HK-2 (cell line): ENCODE data around the gene CNOT10.
A peak's percentile ranks its signal among the peaks of the same experiment; 100 is the strongest.
"Not testable (repeated sequence)": the region's sequence is repeated elsewhere in the genome, so short reads cannot be mapped to it uniquely, and the experiment has no call there.

ENCODE experiments used
- DNase-seq: peaks from one replicate; pipeline ENCODE4 v3.0.0-alpha.2; 2018; ENCODE audit not compliant: unreplicated experiment

CNOT10 gene, protein sequence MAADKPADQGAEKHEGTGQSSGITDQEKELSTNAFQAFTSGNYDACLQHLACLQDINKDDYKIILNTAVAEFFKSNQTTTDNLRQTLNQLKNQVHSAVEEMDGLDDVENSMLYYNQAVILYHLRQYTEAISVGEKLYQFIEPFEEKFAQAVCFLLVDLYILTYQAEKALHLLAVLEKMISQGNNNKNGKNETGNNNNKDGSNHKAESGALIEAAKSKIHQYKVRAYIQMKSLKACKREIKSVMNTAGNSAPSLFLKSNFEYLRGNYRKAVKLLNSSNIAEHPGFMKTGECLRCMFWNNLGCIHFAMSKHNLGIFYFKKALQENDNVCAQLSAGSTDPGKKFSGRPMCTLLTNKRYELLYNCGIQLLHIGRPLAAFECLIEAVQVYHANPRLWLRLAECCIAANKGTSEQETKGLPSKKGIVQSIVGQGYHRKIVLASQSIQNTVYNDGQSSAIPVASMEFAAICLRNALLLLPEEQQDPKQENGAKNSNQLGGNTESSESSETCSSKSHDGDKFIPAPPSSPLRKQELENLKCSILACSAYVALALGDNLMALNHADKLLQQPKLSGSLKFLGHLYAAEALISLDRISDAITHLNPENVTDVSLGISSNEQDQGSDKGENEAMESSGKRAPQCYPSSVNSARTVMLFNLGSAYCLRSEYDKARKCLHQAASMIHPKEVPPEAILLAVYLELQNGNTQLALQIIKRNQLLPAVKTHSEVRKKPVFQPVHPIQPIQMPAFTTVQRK

DNA sequence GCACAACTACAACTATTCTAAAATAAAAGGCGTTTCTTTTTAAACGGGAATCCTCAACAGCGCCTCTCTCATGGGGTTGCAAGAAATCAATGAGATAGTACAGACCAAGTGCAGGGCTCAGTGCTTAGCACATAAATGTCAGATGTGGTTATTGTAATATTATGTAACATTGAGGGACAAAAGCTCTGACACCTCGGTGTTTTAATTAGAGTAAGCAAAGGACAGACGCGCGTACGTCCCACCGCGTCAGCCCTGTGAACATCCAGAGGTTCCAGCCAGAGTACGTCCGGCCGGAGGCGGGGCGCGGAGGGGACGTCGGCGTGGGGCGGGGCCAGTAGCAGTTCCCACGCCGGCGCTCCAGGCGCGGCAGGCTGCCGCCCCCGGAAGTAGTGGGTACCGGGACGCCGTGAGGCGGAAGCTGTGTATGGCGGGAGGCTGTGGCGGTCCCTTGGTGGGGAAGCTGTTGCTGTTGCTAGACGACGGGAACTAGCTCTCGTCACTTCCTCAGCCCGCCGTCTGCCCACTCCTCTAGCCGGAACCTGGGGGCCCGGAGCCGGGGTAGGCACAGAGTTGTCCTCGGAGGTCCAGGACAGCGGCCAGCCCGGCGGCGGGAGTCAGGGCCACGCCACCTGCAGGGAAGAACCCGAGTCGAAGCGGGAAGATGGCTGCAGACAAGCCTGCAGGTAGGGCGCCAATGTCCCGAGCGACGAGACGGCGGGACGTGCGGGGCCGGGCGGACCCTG, at the start of gene CNOT10:
Gene CNOT10, plus strand, starts transcription at position 389 of the 743 bp plus-strand sequence. Its CDS starts 273 bp downstream, at position 662.
- peak; percentile 88 for DNase-seq

DNA sequence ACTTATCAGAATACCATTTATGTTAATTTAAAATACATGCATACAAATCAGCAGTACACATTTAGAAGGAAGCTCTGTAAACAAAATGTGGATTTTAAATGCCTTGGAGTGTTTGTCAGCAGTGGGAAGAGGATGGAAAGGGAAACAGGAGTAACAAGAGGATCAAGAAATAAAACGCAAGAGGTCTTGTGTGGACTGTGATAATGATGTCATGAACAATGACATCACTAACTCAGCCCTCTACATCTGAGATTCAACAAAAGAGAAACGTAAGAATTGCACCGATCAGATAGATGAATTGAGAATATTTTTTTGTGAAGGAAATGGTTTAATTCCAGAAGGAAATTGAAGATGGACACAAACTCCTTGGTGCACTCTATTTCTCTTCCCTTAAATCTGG, 44.0 kb upstream of the CNOT10 start:
- DNase-seq = no peak

DNA sequence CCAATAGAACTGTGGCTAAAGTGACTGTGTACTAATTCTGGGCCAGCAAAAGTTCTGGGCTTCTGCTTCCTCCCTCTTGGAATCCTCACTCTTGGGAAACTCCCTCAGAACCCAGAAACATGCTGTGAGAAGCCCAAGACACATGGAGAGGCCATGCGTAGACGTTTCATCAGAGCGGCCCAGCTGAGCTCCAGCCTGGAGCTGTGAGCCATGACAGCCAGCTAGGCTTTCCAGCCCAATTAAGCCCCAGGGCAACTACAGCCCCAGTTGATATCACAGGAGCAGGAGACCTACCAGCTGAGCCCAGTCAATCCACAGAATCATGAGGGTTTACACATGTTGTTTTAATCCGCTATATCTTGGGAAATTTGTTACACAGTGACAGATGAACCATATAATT, 43.6 kb upstream of the CNOT10 start:
- DNase-seq = no peak

DNA sequence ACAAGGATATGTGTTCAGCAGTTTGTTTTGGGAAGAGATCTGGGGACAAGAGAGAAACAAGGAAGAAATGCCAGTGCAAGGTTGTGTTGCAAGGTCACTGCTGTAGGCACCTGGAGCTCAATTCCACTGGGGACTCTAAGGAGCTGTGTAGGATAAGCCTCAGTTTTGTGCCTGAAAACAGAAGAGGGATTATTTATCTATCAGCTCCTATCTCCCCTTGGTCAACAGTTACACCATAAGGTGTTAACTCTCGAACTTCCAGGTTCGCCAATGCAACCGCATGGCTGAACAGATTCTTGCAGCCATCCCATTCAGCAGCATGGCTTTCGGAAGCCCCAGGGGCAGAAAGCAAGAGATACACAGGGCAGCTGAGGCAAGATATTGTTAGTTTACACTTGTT, 41.6 kb upstream of the CNOT10 start:
- DNase-seq = no peak

DNA sequence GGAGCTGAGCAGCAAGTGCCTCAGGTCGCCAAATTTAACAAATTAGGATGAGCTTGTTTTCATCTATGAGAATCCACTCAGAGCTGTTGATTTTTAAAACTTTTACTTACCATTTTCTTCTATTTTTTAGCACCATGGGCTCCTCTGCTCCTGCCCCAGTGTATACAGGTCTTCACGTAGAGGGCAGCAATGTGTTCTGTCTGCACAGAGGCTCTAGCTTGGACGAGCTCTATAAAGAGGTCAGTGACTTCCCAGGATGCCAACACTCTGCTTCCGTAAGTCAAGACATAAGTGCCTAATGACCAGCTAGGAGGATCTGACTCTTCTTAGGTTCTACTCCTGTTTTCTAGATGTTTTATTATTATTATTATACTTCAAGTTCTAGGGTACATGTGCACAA, 41.2 kb upstream of the CNOT10 start:
- no peak for DNase-seq

DNA sequence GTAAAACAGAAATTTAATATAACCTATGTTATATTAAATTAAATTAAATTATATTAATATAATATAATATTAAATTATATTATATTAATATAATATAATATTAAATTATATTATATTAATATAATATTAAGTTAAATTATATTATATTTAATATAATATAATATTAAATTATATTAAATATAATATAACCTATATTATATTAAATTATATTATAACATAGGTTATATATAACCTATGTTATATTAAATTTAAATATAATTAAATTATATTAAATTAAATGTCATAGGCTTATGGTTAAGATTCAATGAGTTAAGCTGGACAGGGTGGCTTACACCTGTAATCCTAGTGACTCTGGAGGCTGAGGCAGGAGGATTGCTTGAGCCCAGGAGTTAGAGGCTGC, 40.6 kb upstream of the CNOT10 start:
- DNase-seq = no peak

DNA sequence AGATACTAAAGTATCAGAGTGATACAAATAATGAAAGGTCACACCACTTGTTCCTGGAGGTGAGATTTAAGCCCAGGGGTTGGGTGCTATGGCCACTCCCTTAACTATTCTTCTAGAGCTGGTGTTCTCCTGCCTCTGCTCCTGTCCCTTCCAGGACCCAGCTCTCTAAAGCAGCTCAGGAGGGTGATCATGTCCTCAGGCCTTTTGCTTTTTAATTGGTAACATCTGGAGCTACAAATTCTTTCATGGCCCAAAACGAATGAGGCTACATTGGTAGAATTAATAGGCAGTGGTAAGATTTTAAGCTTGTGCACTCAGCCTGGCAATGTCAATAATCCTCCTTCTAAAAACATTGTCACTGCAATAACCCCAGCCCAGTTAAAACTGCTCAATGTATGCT, 38.2 kb upstream of the CNOT10 start:
- DNase-seq = no peak

DNA sequence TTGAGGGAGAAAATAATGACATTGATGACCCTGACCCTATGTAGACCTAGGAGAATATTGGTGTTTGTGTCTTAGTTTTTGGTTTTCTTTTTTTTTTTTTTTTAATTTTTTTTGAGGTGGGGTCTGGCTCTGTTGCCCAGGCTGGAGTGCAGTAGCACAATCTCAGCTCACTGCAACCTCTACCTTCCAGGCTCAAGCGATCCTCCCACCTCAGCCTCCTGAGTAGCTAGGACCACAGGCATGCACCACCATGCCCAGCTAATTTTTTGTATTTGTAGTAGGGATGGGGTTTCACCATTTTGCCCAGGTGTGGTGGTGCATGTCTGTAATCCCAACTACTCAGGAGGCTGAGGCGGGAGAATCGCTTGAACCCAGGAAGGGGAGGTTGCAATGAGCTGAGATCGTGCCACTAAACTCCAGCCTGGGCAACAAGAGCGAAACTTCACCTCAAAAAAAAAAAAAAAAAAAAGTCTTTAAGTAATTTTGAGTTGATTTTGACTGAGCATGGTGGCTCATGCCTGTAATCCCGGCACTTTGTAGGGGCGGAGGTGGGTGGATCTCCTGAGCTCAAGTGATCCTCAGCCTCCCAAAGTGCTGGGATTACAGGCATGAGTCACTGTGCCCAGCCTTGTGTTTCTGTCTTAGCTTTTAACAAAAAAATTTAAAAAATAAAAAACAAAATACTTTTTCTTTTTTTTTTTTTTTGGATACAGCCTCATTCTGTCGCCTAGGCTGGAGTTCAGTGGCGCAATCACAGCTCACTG, 32.5 kb upstream of the CNOT10 start:
- DNase-seq = not testable (repeated sequence)

DNA sequence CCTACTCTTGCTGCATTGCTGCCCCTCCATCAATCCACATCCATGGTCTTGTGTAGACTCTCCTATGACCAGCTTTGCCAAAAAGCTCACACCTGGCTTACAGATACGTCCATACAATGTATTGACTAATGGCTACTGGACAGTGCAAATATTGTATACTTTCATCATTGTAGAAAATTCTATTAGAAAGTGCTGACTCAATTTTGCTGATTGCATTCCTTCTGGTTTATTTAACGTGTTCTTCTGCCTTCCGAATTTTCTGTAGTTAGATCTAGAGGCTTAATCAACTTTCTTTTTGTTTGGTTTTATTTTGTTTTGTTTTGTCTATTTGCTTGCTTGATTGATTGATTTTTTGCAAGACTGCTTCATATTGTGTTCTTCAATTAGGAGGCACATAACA, 29.8 kb upstream of the CNOT10 start:
- DNase-seq = no peak

DNA sequence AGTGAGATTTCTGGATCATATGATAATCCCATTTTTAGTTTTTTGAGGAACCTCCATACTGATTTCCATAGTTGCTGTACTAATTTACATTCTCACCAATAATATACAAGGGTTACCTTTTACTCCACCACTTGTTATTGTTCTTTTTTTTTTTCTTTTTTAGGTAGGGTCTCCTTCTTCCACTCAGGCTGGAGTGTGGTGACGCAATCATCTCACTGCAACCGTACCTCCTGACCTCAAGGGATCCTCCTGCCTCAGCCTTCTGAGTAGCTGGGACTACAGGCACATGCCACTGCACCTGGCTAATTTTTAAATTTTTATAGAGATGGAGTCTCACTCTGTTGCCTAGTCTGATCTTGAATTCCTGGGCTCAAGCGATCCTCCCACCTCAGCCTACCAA, 24.4 kb upstream of the CNOT10 start:
- no peak for DNase-seq

DNA sequence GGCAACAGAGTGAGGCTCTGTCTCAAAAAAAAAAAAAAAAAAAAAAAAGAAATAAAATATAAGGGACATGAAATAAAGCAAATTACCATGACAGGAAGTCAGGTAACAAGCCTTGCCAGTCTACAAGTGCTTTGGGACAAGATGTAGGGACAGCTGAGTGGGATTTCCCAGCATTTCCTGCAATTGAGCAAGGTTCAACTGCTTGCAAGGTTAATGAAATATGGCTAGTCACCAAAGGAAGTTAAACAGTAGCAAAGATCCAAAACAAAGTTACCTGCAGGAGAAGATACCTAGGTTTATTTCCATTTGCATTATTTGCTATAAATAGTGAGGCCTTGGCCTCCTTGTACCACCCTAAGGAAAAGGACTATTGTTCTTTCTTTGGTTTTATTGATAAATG, 22.3 kb upstream of the CNOT10 start:
- no peak for DNase-seq

DNA sequence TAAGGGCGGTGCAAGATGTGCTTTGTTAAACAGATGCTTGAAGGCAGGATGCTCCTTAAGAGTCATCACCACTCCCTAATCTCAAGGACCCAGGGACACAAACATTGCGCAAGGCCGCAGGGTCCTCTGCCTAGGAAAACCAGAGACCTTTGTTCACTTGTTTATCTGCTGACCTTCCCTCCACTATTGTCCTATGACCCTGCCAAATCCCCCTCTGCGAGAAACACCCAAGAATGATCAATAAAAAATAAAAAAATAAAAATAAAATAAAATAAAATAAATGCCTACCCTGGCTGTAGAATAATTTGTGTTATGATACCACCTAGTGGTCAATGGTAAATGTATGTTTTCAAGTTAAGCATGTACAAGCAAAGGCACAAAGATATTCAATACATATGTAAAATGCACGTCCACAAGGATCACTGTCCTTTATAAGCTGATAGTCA, 20.3 kb upstream of the CNOT10 start:
- not testable (repeated sequence) for DNase-seq

DNA sequence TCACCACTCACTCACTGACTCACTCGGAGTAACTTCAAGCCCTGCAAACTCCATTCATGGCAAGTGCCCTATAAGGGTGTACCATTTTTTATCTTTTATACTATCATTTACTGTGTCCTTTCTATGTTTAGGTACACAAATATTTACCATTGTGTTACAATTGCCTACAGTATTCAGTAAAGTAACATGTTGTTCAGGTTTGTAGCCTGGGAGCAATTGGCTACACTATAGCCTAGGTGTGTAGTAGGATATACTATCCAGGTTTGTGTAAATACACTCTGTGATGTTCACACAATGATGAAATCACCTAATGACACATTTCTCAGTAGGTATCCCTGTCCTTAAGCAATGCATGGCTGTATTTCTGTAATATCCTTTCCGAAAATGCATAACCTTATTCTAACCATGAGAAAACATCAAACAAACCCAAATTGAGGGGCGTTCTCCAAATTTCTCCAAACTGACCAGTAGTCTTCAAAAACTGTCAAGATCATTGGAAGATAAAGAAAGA, 17.9 kb upstream of the CNOT10 start:
- no peak for DNase-seq

DNA sequence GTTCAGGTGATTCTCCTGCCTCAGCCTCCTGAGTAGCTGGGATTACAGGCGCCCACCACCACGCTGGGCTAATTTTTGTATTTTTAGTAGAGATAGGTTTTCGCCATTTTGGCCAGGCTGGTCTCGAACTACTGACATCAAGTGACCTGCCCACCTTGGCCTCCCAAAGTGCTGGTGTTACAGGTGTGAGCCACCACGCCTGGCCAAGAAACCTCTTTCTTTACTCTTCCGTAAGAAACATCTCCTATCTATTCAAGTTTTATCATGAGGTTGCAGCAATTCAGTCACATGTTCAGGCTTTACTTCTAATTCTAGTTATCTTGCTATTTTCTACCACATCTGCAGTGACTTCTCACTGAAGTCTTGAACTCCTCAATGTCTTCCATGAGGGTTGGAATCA, 15.8 kb upstream of the CNOT10 start:
- not testable (repeated sequence) for DNase-seq

DNA sequence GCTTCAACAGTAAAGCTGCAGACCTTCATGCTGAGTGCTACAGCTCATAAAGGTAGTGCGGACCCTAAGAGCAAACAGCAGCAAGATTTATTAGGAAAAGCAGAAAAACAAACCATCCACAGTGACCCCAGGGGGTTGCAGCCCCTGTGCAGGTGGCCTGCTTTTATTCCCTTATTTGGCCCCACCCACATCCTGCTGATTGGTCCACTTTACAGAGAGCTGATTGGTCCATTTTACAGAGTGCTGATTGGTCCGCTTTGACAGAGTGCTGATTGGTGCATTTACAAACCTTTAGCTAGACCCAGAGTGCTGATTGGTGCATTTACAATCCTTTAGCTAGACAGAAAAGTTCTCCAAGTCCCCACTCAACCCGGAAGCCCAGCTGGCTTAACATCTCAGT, 11.3 kb upstream of the CNOT10 start:
- DNase-seq = not testable (repeated sequence)

DNA sequence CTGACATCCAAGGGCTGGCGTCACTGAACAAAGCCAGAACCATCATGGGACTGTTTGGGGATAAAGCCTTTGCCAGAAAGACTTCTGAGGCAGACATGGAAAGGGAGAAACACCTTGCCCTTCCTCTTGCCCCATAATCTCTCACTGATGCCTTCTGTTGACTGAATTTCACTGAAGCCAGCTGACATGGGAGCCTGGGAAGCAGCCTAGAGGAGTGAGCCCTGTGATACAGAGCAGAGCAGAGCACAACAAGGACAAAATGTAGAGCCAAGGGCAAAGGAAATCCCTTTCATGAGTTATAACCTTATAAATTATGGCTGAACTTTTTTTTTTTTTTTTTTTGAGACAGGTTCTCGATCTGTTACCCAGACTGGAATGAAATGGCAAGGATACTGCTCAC, 9.8 kb upstream of the CNOT10 start:
- DNase-seq = no peak

DNA sequence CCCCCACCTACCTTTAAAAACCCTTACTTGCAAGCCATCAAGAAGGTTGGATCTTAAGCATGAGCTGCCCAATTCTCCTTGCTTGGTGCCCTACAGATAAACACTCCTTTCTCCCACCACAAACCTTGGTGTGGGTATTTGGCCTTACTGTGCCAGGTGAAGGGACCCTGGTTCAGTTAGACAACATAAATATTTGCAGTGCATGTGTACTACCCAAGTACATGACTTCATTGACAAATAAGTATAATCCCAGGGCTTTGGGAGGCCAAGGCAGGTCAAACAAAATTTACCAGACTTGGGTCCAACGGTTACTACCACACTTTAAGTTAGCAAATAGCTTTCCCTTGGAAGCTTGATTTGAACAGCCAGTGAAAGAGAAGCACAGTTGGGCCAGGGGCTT, 9.3 kb upstream of the CNOT10 start:
- no peak for DNase-seq

DNA sequence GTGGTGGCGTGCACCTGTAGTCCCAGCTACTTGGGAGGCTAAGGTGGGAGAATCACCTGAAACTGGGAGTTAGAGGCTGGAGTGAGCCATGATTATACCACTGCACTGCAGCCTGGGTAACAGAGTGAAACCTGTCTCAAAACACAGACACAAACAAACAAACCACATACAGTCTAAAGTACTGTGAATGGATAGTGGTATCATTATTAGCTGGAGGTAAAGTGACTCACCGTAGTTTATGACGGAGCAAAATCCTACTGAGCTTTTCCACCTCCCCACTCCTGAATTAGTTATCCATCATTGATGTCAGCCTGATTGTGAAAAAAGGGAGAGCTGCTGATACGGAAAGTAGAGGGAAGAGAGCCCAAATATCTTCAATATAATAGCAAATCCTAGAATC, 3.2 kb upstream of the CNOT10 start:
- no peak for DNase-seq

DNA sequence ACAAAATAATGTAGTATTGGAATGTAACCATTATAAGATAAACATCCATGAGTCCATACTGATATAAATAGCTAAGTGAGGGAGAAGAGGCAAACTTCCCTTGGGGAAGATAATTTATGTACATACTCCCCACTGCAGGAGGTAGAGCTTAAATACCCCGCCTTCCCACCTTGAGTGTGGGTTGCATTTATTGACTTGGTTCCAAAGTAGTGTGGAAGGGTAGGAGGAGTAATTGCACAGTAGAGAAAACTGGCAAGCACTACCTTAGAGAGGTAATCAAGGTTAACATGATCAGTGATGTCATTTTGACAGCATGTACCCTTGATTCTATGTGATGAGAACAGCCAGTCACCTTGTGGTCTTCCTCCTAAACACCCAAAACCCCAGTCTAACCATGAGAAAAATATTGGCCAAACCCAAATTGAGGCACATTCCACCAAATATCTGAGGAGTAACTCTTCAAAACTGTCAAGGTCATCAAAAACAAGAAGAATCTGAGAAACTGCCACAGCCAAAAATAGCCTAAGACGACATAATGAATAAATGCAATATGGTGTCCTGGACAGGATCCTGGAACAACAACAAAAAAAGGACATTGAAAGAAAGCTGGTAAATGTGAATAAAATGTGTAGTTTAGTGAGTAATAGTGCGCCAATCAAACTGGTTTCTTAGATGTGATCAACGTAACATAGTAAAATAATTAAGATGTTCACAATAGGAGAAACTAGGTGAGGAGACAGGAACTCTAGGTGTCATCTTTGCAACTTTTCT, 774 bp upstream of the CNOT10 start:
- DNase-seq = no peak

DNA sequence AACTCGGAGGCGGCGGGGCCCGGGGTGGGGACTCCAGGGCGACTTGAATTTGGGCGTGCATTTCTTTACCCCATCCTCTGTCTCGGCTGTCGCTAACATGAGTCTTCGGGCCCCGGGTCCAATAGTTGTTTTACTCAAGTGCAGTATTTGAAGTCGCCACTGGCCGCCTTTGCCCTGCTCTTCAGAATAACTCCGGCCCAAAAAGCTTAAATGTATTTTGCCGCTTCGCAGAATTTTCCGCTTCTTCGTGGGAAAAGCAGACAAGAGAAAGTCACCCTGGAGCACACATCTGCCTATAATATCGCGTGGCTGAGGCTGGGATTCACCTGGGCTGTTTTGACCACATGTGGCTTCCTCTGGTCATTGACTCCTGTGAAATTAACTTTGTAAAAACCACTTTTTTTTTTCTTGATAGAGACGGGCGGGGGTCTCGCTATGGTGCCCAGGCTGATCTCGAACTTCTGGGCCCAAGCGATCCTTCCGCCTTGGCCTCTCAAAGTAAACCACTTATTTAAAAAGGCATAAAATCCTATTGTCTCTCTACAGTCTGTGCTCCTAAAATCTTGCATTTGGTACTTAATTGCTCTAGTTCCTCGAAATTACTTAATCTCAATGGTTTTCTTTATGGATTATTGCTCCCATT, 676 bp downstream of the CNOT10 start:
- DNase-seq = no peak
